ENCODE results near the gene BDNF.

DNA sequence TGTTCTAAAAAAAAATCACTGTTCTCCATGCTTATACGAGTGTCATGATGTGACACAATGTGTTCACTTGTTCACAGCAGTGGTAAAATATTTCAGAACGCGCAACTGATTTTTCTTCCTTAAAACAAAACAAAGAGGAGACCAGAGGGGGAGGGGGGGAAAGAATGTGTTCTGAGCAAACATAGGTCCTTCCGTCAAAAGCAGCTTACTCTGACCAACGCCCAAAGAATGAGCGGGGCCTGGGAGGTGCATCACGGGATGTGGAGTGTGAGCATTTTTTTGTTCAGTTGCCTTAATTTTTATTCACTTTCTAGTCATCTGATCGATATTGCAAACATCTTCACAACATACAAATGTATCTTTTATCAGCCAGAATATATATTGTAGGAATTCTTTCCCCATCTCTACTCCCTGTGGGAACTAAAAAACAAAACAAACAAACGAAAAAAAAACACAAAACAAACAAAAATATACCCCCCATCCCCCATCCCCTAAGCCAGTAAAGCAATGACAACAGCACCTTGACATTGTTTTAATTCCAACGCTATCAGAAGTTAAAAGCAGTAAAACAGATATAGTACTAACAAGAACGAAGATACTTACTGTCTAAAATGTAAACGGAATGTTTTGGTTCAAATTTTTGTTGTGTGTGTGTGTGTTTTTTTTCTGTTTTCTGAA, 43.3 kb downstream of the BDNF start:
- TF ChIP-seq, protein P1, sequence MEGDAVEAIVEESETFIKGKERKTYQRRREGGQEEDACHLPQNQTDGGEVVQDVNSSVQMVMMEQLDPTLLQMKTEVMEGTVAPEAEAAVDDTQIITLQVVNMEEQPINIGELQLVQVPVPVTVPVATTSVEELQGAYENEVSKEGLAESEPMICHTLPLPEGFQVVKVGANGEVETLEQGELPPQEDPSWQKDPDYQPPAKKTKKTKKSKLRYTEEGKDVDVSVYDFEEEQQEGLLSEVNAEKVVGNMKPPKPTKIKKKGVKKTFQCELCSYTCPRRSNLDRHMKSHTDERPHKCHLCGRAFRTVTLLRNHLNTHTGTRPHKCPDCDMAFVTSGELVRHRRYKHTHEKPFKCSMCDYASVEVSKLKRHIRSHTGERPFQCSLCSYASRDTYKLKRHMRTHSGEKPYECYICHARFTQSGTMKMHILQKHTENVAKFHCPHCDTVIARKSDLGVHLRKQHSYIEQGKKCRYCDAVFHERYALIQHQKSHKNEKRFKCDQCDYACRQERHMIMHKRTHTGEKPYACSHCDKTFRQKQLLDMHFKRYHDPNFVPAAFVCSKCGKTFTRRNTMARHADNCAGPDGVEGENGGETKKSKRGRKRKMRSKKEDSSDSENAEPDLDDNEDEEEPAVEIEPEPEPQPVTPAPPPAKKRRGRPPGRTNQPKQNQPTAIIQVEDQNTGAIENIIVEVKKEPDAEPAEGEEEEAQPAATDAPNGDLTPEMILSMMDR (IDR thresholded peaks at IDR 0.05; ENCODE audit: low read depth, low read length), result no peak
- no peak for TF ChIP-seq EZH2phosphoT487 (IDR thresholded peaks at IDR 0.05; ENCODE audit: low read depth)
